ENCODE data around the gene STK17B.

DNA sequence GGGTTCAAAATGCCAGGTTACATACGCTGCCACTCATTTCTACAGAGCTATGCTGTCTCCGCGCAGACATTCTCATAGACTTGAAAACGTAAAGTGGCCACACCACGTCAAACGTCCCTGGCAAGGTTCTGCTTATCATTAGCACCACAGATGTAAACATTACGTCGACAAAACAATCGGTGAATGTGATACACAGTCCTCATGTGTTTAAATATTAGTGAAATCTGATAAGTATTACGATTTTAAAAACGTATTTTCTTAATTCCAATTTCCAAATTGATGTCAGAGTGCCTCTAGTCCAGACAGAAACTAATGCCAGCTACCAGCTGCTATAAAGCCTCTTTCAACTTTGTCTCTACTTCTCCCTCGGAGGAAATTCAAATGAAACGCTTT is 1.2 kb downstream of the STK17B start:
- TF ChIP-seq CEBPB (IDR thresholded peaks at IDR 0.05; ENCODE audit: low read depth, low read length) (no peak), PHF8 (conservative IDR thresholded peaks at IDR 0.05; ENCODE audit: low read depth, low read length) (no peak), EZH2 (IDR thresholded peaks at IDR 0.05; ENCODE audit: low read depth, low read length, severe bottlenecking) (no peak), RAD21 (IDR thresholded peaks at IDR 0.05 in 1 of 2, conservative IDR thresholded peaks at IDR 0.05 in 1 of 2; ENCODE audit: low read depth in 2 of 2, low read length in 2 of 2) (no peak), EP300 (IDR thresholded peaks at IDR 0.05; ENCODE audit: borderline replicate concordance in 1 of 2, low read depth in 2 of 2, low read length in 2 of 2) (no peak), POLR2A (IDR thresholded peaks at IDR 0.05; ENCODE audit: control extremely low read depth in 1 of 2, low read depth in 2 of 2, low read length in 2 of 2) (no peak), SP1 (IDR thresholded peaks at IDR 0.05; ENCODE audit: low read depth, low read length) (no peak)
- TF ChIP-seq, protein P1, sequence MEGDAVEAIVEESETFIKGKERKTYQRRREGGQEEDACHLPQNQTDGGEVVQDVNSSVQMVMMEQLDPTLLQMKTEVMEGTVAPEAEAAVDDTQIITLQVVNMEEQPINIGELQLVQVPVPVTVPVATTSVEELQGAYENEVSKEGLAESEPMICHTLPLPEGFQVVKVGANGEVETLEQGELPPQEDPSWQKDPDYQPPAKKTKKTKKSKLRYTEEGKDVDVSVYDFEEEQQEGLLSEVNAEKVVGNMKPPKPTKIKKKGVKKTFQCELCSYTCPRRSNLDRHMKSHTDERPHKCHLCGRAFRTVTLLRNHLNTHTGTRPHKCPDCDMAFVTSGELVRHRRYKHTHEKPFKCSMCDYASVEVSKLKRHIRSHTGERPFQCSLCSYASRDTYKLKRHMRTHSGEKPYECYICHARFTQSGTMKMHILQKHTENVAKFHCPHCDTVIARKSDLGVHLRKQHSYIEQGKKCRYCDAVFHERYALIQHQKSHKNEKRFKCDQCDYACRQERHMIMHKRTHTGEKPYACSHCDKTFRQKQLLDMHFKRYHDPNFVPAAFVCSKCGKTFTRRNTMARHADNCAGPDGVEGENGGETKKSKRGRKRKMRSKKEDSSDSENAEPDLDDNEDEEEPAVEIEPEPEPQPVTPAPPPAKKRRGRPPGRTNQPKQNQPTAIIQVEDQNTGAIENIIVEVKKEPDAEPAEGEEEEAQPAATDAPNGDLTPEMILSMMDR (IDR thresholded peaks at IDR 0.05; ENCODE audit: control extremely low read depth in 1 of 3, insufficient read depth in 1 of 3, low read depth in 1 of 3, low read length in 3 of 3): no peak
- TF ChIP-seq, protein P2, sequence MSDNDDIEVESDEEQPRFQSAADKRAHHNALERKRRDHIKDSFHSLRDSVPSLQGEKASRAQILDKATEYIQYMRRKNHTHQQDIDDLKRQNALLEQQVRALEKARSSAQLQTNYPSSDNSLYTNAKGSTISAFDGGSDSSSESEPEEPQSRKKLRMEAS (IDR thresholded peaks at IDR 0.05): no peak

Data from H1 (cell line).